Measurements from ENCODE around the gene EXOC3L2.

- TF ChIP-seq MXI1 (IDR thresholded peaks at IDR 0.05; ENCODE audit: low read depth, low read length) (no peak), TCF12 (IDR thresholded peaks at IDR 0.05; ENCODE audit: low read depth, low read length) (no peak), MAX (IDR thresholded peaks at IDR 0.05; ENCODE audit: low read depth, low read length) (no peak), PAX5 (IDR thresholded peaks at IDR 0.05; ENCODE audit: borderline replicate concordance, low read depth, low read length) (no peak), CTCF (IDR thresholded peaks at IDR 0.05 in 2 of 3, conservative IDR thresholded peaks at IDR 0.05 in 1 of 3; ENCODE audit: control insufficient read depth in 2 of 3, extremely low read depth in 1 of 3, insufficient read depth in 1 of 3, low read depth in 3 of 3, low read length in 3 of 3) (no peak), SIX5 (IDR thresholded peaks at IDR 0.05; ENCODE audit: low read depth, low read length, severe bottlenecking) (no peak), NR2C2 (IDR thresholded peaks at IDR 0.05; ENCODE audit: borderline replicate concordance, control insufficient read depth, insufficient read length, low read depth) (no peak), ZNF274 (IDR thresholded peaks at IDR 0.05; ENCODE audit: insufficient read depth, insufficient read length) (no peak), MLLT1 (IDR thresholded peaks at IDR 0.05) (no peak), FOS (IDR thresholded peaks at IDR 0.05; ENCODE audit: borderline replicate concordance, extremely low read depth, insufficient read length) (no peak), RB1 (IDR thresholded peaks at IDR 0.05; ENCODE audit: borderline replicate concordance) (no peak), BCL11A (IDR thresholded peaks at IDR 0.05; ENCODE audit: low read depth, low read length) (no peak)
Measured at GRCh38 chr19:45217193-45217956, 27.8 kb downstream of the EXOC3L2 start.

Measured in GM12878 (cell line).